Testis (tissue), 3 donors: ENCODE data around the gene RRP1. TPM values are rescaled to one million over a fixed set of nuclear protein-coding genes. Genes with fewer than 3 reads are reported as not detected.

Experiments used
- DNase-seq: peaks from one replicate; pipeline ENCODE4 v3.0.0-alpha.2; 2019
- H3K27ac ChIP-seq, 2 donors: fragments of 200-600 bp; sonication (generic); one replicate each; pipeline ENCODE4 v1.5.1; 2019
- H3K27me3 ChIP-seq: fragments of 200-600 bp; sonication (generic); one replicate; pipeline ENCODE4 v1.5.1; 2019
- H3K36me3 ChIP-seq: fragments of 200-600 bp; sonication (generic); one replicate; pipeline ENCODE4 v1.5.1; 2017; ENCODE audit warnings: low read depth; ENCODE audit errors: missing control alignments
- H3K4me1 ChIP-seq: fragments of 200-600 bp; sonication (generic); one replicate; pipeline ENCODE4 v1.5.1; 2019
- H3K4me3 ChIP-seq, 2 donors: fragments of 200-600 bp; sonication (generic); one replicate each; pipeline ENCODE4 v1.5.1; 2017 to 2019
- H3K9me3 ChIP-seq: fragments of 200-600 bp; sonication (generic); one replicate; pipeline ENCODE4 v1.5.1; 2017
- CTCF ChIP-seq, 3 experiments: fragments of 450-650 bp in 2 of 3; fragments of 200-600 bp in 1 of 3; sonication (generic) in 1 of 3; IDR thresholded peaks; one replicate each; pipeline ENCODE4 v1.5.1; 2016 to 2019; ENCODE audit warnings: antibody characterized with exemption in 3 of 3, mild to moderate bottlenecking in 2 of 3, moderate library complexity in 1 of 3
- POLR2A ChIP-seq: fragments of 450-650 bp; IDR thresholded peaks from one replicate; pipeline ENCODE4 v1.6.1; 2017; ENCODE audit warnings: antibody characterized with exemption, mild to moderate bottlenecking, moderate library complexity
- WGBS, 2 donors: methylation state at CpG; one replicate each; pipeline ENCODE4 v1.1.5; 2018; 5-methylcytosine and 5-hydroxymethylcytosine counted together
- intact Hi-C: fragments of 100-400 bp; cut with DNase I; formaldehyde crosslinking; loops from one replicate; pipeline ENCODE4 v1.15.1; 2023; ENCODE audit warnings: low total_unique reads
- polyA plus RNA-seq: library from polyadenylated mRNA; stranded (reverse); fragments of 350-450 nt; fragmentation: Illumina TruSeq; extraction: RNeasy Lipid Tissue Mini Kit (QIAGEN cat#74804); gene quantifications from one replicate; pipeline ENCODE4 v1.2.3, GENCODE V29; 2014; ENCODE audit warnings: low read depth, low replicate concordance; ENCODE audit not compliant: insufficient read depth
- total RNA-seq, 2 donors: library from RNA; depleted of rRNA; stranded (reverse); fragments of >200 nt; gene quantifications; one replicate each; pipeline ENCODE4 v1.2.3, GENCODE V29; 2016

The RRP1 gene
- total and polyA plus RNA-seq, 3 donors from 2014 or later = 21.1 to 40.2 (median 33.6) TPM

- intact Hi-C loops = no loop called here
- Histone ChIP-seq H3K4me1 (no peaks in the 10 kb centered on the region), H3K9me3 (no peaks in the 10 kb centered on the region), H3K27ac (no peak overlapping the region), H3K27me3 (no peaks in the 10 kb centered on the region), H3K36me3 (no peaks in the 10 kb centered on the region), H3K4me3 (no peak overlapping the region)
- WGBS, 2 donors = 87 to 93% methylated on average over 3 to 10 of the region's 10 CpGs
- DNase-seq = no peak
- no peak for TF ChIP-seq POLR2A
- TF ChIP-seq CTCF (IDR thresholded peaks at IDR 0.05) = no peak
Observed at GRCh38 chr21:43832648-43833047, 43.3 kb downstream of the RRP1 start.

DNA sequence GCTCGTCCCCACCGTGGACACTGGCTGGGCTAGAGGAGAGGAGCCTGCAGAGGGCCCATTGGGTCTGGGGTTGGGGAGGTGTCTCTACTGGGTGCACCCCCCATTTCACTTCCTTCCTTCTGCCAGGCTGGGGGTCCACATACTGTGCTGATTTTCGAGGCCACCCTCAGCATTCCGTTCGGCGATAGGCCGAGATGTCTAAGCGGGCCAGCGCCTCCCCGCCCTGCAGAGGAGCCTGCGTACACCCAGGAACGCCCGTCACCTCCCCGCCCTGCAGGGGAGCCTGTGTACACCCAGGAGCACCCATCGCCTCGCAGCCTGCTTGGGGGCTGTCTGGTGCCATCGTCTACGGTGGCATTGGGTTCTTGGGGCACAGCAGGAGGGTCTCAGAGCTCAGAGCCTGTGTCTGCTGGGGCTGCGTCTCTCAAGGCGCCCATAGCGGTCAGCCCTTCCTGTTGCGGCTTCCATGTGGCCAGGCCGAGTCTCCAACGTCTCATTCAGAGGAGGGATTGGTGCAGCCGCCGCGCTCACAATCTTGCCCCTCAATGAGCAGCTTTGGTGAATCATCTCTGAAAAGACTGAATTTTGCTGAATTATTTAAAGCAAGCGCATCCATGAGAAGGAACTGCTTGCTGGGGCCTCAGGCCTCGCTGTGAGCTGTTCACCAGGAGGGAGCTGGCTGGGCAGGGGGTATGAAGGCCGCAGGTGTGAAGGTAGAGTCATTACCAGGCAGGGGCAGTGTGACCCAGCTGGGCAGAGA is 44.9 kb downstream of the RRP1 start:
- no peak overlapping the region for H3K27ac ChIP-seq
- H3K27me3 ChIP-seq = no peaks in the 10 kb centered on the region
- WGBS, 2 donors = 84 to 90% methylated on average over 17 to 30 of the region's 30 CpGs
- no peaks in the 10 kb centered on the region for H3K4me1 ChIP-seq
- no peak for DNase-seq
- TF ChIP-seq POLR2A = no peak
- no peak for TF ChIP-seq CTCF (IDR thresholded peaks at IDR 0.05)
- no peaks in the 10 kb centered on the region for H3K9me3 ChIP-seq
- no peak overlapping the region for H3K4me3 ChIP-seq
- intact Hi-C loops = no loop called here
- no peaks in the 10 kb centered on the region for H3K36me3 ChIP-seq

DNA sequence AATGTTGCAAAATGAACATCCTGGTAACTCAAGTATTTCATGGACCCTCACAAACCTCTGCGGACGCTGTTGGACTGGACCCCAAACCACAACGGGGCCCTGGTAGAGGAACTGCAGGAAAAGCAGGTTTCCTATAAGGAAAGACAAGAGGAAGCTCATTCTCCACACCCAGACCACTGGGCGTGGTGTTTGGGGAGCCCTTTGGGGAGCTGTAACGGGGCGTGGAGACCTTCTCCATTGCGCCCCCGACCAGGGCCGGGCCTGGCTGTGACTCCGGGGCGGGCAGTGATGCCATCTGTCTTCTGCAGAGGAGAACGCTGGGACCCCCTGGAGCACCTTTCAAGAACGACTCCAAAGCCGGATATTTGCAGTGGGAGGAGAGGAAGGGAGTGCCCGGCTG is 45.7 kb downstream of the RRP1 start:
- WGBS, 2 donors = 72 to 82% methylated on average over 15 of the region's 15 CpGs
- intact Hi-C loops = no loop called here
- Histone ChIP-seq H3K27me3 (no peaks in the 10 kb centered on the region), H3K36me3 (no peaks in the 10 kb centered on the region), H3K4me1 (no peaks in the 10 kb centered on the region), H3K4me3 (no peak overlapping the region), H3K27ac (no peak overlapping the region), H3K9me3 (no peaks in the 10 kb centered on the region)
- TF ChIP-seq POLR2A (no peak), CTCF (IDR thresholded peaks at IDR 0.05) (no peak)
- no peak for DNase-seq

DNA sequence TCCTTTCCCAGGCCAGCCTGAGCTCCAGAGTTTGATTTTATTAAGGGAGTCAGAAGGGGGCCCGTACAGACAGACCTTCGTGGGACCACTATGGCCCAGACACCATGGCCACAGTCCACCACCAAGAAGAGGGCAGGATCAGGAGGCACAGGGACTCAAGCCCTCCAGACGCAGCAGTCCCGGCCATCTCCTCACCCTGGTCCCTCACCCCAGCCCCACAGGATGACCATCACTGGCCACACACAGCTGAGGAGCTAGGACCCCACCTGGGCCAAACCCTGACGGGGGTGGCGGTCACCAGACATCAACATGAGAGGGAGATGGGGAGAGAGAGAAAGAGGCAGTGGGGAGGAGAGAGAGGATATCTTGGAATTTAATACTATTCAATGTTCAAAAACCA is 46.5 kb downstream of the RRP1 start:
- no peak overlapping the region for H3K27ac ChIP-seq
- intact Hi-C loops = no loop called here
- no peaks in the 10 kb centered on the region for H3K9me3 ChIP-seq
- no peaks in the 10 kb centered on the region for H3K4me1 ChIP-seq
- H3K36me3 ChIP-seq = no peaks in the 10 kb centered on the region
- no peaks in the 10 kb centered on the region for H3K27me3 ChIP-seq
- DNase-seq = no peak
- TF ChIP-seq POLR2A = no peak
- TF ChIP-seq CTCF (IDR thresholded peaks at IDR 0.05) = no peak
- WGBS, 2 donors = 83 to 95% methylated on average over 4 to 6 of the region's 6 CpGs
- H3K4me3 ChIP-seq = no peak overlapping the region

GRCh38 chr21:43836616-43837015 is 47.2 kb downstream of the RRP1 start:
- WGBS, 2 donors = 83 to 87% methylated on average over 6 of the region's 6 CpGs
- Histone ChIP-seq H3K27ac (no peak overlapping the region), H3K4me3 (no peak overlapping the region), H3K27me3 (no peaks in the 10 kb centered on the region), H3K9me3 (no peaks in the 10 kb centered on the region), H3K36me3 (no peaks in the 10 kb centered on the region), H3K4me1 (no peaks in the 10 kb centered on the region)
- intact Hi-C loops = no loop called here
- TF ChIP-seq CTCF (IDR thresholded peaks at IDR 0.05) = no peak
- no peak for TF ChIP-seq POLR2A
- no peak for DNase-seq
